ENCODE measurements around the gene SDK1. TPM values are rescaled to one million over a fixed set of nuclear protein-coding genes. Genes with fewer than 3 reads are reported as not detected.

Gene SDK1
- total RNA-seq, 1 experiment from 2014 or later = 9.3 TPM

DNA sequence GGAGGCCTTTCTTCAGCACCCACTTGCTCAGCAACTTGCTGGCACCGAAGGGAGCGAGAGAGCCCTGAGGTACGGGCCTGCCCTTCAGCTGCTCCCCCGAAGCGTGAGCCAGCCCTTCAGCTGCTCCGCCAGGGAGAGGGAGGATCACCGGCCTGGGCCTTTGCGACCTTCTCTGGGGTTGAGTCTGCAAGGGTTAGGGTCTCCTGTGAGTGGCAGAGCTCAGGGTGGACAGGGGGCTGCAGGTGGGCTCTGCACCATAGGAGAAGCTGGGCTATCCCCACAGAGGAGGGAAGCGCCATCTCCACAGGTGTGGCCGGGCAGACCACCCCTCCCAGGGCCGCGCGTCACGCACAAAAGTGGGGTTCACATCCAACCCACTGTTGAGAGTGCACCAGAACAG, 890.5 kb downstream of the SDK1 start (continued):
- no peak for TF ChIP-seq ZBTB21 (CRISPR knock-in tag; IDR thresholded peaks at IDR 0.05; ENCODE audit: borderline replicate concordance)

DNA sequence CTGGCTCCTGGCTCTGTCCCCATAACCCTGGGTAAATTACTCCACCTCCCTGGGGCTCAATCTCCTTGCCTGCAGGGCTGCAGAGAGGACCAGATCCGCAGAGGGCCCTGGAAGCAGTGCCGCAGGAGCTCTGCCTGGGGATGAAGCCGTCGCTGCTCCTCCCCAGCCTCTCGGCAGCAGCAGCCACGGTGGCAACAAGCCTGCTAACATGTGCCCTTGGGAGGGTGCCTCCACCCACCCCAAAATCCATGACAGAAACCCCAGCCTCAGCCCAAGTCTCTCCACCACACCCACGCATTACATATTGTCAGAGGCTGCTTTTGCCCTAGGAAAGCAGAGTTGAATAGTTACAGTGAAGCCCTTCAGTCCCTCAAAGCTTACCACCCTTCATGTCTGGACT, 894.6 kb downstream of the SDK1 start:
- TF ChIP-seq, protein P1, sequence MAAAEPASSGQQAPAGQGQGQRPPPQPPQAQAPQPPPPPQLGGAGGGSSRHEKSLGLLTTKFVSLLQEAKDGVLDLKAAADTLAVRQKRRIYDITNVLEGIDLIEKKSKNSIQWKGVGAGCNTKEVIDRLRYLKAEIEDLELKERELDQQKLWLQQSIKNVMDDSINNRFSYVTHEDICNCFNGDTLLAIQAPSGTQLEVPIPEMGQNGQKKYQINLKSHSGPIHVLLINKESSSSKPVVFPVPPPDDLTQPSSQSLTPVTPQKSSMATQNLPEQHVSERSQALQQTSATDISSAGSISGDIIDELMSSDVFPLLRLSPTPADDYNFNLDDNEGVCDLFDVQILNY (CRISPR knock-in tag; IDR thresholded peaks at IDR 0.05) = no peak
- no peak for TF ChIP-seq NFATC4 (CRISPR knock-in tag; IDR thresholded peaks at IDR 0.05)
- no peak for TF ChIP-seq NFE2L1 (CRISPR knock-in tag; IDR thresholded peaks at IDR 0.05)
- TF ChIP-seq ZNF423 (CRISPR knock-in tag; IDR thresholded peaks at IDR 0.05) = no peak
- no peak for TF ChIP-seq MYBL2 (CRISPR knock-in tag; IDR thresholded peaks at IDR 0.05)
- no peak for TF ChIP-seq PREB (CRISPR knock-in tag; IDR thresholded peaks at IDR 0.05; ENCODE audit: borderline replicate concordance)
- no peak for TF ChIP-seq TP53 (CRISPR knock-in tag; IDR thresholded peaks at IDR 0.05)
- TF ChIP-seq ETV6 (CRISPR knock-in tag; IDR thresholded peaks at IDR 0.05) = no peak
- TF ChIP-seq ZNF317 (CRISPR knock-in tag; IDR thresholded peaks at IDR 0.05; ENCODE audit: borderline replicate concordance, low read depth) = no peak
- TF ChIP-seq, protein P2, sequence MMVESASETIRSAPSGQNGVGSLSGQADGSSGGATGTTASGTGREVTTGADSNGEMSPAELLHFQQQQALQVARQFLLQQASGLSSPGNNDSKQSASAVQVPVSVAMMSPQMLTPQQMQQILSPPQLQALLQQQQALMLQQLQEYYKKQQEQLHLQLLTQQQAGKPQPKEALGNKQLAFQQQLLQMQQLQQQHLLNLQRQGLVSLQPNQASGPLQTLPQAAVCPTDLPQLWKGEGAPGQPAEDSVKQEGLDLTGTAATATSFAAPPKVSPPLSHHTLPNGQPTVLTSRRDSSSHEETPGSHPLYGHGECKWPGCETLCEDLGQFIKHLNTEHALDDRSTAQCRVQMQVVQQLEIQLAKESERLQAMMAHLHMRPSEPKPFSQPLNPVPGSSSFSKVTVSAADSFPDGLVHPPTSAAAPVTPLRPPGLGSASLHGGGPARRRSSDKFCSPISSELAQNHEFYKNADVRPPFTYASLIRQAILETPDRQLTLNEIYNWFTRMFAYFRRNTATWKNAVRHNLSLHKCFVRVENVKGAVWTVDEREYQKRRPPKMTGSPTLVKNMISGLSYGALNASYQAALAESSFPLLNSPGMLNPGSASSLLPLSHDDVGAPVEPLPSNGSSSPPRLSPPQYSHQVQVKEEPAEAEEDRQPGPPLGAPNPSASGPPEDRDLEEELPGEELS (CRISPR knock-in tag; IDR thresholded peaks at IDR 0.05) = no peak
- TF ChIP-seq SMAD4 (CRISPR knock-in tag; IDR thresholded peaks at IDR 0.05) = no peak
- no peak for TF ChIP-seq TEAD1 (CRISPR knock-in tag; IDR thresholded peaks at IDR 0.05)
- no peak for TF ChIP-seq PRDM15 (CRISPR knock-in tag; IDR thresholded peaks at IDR 0.05)
- no peak for TF ChIP-seq HMGXB4 (CRISPR knock-in tag; IDR thresholded peaks at IDR 0.05)
- TF ChIP-seq JAZF1 (CRISPR knock-in tag; IDR thresholded peaks at IDR 0.05) = no peak
- TF ChIP-seq NR2C2 (CRISPR knock-in tag; IDR thresholded peaks at IDR 0.05) = no peak
- no peak for TF ChIP-seq NR3C1 (CRISPR knock-in tag; conservative IDR thresholded peaks at IDR 0.05; ENCODE audit: low read depth)
- TF ChIP-seq, protein P3, sequence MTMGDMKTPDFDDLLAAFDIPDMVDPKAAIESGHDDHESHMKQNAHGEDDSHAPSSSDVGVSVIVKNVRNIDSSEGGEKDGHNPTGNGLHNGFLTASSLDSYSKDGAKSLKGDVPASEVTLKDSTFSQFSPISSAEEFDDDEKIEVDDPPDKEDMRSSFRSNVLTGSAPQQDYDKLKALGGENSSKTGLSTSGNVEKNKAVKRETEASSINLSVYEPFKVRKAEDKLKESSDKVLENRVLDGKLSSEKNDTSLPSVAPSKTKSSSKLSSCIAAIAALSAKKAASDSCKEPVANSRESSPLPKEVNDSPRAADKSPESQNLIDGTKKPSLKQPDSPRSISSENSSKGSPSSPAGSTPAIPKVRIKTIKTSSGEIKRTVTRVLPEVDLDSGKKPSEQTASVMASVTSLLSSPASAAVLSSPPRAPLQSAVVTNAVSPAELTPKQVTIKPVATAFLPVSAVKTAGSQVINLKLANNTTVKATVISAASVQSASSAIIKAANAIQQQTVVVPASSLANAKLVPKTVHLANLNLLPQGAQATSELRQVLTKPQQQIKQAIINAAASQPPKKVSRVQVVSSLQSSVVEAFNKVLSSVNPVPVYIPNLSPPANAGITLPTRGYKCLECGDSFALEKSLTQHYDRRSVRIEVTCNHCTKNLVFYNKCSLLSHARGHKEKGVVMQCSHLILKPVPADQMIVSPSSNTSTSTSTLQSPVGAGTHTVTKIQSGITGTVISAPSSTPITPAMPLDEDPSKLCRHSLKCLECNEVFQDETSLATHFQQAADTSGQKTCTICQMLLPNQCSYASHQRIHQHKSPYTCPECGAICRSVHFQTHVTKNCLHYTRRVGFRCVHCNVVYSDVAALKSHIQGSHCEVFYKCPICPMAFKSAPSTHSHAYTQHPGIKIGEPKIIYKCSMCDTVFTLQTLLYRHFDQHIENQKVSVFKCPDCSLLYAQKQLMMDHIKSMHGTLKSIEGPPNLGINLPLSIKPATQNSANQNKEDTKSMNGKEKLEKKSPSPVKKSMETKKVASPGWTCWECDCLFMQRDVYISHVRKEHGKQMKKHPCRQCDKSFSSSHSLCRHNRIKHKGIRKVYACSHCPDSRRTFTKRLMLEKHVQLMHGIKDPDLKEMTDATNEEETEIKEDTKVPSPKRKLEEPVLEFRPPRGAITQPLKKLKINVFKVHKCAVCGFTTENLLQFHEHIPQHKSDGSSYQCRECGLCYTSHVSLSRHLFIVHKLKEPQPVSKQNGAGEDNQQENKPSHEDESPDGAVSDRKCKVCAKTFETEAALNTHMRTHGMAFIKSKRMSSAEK (CRISPR knock-in tag; IDR thresholded peaks at IDR 0.05; ENCODE audit: borderline replicate concordance) = no peak
- TF ChIP-seq ZBTB21 (CRISPR knock-in tag; IDR thresholded peaks at IDR 0.05; ENCODE audit: borderline replicate concordance) = no peak
- H3K4me1 Mint-ChIP-seq = peaks cover 3% of the 10 kb centered on the region
- DNase-seq (ENCODE audit: low spot score) (no peak), ATAC-seq (no peak)
- no peaks in the 10 kb centered on the region for H3K36me3 Mint-ChIP-seq
- POLR2A ChIA-PET = interaction anchor here (0.6 kb wide), 1 partner anchor 31 kb away, joined by 3 read pairs; no protein-coding TSS in a partner anchor
- H3K9me3 Mint-ChIP-seq = peaks cover 7% of the 10 kb centered on the region
- CTCF ChIA-PET = interaction anchor here (1.0 to 2.0 kb wide), 2 partner anchors 30 to 201 kb away, joined by 3 to 6 read pairs; no protein-coding TSS in a partner anchor
- no peak overlapping the region for H3K4me3 Mint-ChIP-seq
- H3K27me3 Mint-ChIP-seq (ENCODE audit: low read depth) = no peaks in the 10 kb centered on the region
- H3K27ac Mint-ChIP-seq = no peak overlapping the region

All from WTC11 (cell line).